GM18858 (cell line): ENCODE data around the gene TNP2.

ENCODE experiments used
- ATAC-seq: cut with Tn5 transposase; IDR thresholded peaks from one replicate; pipeline ENCODE4 v1.9.1; 2021; ENCODE audit not compliant: unreplicated experiment

TNP2 gene

DNA sequence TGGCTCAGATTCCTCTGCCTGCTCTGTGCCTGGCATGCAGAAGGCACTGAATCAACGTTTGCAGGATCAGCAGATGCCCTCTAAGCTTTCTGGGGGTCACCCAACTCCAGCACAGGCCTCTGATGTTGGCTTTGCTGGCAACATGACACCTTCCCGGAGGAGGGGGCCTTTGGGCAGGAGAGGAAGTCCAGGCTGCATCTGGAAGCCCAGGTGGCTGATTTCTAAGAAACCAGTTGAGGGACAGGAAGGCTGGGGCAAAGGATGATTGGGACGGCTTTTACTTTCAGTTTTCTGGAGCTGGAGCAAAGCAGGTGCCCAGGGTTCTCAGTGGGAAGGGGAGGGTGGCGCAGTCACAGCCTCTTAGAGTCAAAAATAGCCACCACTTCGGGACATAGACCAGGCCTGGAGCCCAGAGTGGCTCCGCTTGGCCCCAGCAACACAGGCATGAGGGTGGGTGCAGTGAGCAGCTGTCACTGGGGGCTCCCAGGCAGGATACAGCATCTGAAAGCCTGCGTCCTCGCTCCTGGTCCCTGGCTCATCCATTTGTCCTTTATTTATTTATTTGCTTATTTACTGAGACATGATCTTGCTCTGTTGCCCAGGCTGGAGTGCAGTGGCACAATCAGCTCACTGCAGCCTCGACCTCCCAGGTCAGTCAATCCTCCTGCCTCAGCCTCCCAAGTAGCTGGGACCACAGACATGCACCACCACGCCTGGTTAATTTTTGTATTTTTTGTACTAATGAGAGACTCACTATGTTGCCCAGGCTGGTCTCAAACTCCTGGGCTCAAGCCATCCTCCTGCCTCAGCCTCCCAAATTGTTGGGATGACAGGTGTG is 28.3 kb downstream of the TNP2 start:
- no peak for ATAC-seq

DNA sequence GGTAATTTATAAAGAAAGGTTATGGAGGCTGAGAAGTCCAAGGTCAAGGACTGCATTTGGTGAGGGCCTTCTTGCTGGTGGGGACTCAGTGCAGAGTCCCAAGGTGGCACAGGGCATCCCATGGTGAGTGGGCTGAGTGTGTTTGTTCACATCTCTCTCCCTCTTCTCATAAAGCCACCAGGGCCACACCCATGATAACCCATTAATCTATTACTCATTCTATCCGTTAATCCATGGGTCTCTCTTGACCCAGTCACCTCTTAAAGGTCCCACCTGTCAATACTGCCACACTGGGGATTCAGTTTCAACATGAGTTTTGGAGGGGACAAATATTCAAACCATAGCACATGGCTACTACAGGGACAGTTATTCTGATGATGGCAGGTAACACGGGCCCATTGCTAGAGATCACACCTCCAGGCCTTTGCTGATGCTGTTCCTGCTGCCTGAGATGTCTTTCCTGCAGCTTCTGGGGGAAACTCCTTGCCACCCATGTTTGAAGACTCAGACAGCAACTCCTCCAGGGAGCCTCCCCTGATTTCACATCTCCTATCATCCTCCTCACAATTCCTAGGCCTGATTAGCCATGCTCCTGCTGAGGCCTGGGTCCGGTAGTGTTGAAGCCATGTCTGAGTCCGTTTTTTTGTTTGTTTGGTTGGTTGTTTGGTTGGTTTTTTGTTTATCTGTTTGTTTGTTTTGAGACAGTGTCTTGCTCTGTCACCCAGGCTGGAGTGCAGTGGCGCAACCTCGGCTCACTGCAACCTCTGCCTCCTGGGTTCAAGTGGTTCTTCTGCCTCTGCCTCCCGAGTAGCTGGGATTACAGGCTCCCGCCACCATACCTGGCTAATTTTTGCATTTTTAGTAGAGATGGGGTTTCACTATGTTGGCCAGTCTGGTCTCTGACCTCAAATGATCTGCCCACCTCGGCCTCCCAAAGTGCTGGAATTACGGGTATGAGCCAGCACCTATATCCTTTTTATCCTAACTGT is 29.2 kb downstream of the TNP2 start:
- ATAC-seq: no peak

DNA sequence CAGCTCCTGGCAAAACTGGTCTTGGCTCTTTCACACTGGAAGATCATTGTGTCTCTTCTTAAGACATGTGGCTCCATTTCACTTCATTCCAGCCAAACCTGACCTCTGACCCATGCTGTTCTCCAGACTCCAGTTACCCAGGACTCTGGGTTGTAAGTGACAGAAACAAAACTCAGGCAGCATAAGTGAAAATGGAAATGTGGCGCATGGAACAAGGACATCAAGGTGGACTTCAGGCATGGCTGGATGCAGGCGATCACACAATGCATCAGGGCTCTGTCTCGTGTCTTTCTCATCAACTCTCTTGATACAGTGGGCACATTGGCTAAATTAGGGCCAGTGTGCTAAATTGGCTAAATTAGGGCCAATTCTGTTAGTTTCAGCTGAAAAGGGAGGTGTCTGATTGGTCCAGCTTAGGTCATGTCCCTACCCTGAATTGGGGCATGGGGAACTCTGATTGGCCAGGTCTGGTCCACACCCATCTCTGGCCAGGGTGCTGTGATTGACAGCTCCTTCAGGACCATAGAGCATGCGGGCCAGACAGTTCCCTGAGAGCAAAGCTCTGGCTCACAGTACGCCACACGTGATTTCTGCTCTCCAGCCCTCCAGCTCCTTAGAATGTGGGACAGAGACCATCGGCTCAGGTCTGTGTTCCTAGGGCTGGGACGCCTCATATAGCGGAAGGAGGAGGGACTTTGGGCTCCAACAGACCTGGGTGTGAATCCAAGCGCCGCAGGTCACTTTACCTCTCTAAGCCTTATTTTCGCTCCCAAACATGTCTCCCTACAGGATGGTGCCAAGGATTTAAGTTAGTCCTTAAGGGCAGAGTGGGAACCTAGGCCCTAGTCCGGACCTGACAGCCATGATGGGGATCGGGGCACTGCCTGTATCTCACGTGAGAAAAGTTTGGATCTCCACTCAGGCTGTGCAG is 30.6 kb downstream of the TNP2 start:
- no peak for ATAC-seq

DNA sequence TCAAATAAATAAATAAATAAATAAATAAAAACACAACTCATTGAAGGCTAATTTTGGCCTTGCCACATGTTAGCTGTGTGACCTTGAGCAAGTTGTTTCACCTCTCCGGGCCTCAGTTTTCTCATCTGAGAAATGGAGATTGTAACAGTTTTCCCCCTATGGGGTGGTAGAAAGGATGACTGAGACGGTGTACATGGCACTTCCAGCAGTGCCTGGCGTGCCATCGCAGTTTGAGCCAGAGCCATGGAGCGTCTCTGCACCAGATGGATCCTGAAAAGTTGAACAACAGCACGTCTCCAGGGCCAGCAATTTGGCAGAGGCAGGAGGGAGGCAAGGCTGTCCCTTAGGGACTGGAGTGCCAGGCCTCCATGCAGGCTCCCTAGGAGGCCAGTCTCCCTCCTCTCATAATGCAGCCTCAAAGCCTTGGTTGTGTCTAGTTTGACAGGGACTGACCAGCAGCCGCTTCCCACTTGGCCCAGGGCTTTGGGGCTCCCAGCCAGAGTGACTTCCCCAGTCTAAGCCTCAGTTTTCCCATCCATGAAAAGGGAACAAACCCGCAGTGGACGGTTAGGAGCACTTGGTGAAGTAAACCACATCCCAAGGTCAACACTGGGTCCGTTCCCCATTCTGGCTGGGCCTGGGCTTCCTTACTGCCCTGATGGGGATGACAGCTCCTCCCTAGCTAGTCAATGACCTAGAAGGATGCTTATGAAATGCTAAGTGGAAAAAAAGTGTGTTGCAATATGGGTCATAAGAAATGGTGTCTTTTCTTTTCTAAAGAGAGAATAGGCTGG is 32.5 kb downstream of the TNP2 start:
- no peak for ATAC-seq

DNA sequence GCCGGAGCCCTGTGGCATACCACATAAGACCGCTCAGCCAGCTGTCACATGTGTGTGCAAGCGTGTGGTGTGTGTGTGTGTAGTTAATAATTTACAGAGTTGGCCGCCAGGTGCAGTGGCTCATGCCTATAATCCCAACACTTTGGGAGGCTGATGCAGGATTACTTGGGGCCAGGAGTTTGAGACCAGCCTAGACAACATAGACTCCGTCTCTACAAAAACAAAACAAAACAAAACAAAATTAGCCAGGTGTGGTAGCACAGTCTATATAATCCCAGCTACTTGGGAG is 33.5 kb downstream of the TNP2 start:
- ATAC-seq: no peak

DNA sequence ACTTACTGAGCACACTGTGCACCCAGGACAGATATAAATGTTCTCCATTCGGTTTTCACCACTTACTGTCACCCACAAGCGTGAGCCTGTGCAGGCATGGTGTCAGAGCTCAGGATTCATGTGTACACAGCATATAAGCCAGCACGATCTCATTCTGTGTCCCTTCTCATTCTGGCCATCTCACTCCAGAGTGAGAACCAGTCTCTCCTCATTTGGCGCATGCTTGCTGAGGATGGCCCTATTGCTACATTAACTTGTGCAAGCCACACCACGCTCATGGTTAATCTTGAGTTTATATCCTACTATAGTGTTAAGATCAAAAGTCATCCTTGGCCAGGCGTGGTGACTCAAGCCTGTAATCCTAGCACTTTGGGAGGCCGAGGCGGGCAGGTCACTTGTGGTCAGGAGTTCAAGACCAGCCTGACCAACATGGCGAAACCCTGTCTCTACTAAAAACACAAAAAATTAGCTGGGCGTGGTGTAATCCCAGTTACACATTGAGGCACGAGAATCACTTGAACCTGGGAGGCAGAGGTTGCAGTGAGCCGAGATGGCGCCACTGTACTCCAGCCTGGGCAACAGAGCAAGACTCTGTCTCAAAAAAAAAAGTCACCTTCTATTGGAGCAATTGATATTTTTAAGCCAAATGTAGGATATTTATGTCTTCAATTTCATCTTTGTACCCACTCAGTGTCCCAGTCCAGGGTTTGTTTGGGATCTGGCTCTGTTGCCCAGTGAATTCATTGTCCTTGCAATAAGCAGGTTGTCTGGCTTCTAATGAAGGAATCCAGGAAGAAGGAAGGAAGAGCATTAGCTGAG is 34.0 kb downstream of the TNP2 start:
- ATAC-seq: no peak

DNA sequence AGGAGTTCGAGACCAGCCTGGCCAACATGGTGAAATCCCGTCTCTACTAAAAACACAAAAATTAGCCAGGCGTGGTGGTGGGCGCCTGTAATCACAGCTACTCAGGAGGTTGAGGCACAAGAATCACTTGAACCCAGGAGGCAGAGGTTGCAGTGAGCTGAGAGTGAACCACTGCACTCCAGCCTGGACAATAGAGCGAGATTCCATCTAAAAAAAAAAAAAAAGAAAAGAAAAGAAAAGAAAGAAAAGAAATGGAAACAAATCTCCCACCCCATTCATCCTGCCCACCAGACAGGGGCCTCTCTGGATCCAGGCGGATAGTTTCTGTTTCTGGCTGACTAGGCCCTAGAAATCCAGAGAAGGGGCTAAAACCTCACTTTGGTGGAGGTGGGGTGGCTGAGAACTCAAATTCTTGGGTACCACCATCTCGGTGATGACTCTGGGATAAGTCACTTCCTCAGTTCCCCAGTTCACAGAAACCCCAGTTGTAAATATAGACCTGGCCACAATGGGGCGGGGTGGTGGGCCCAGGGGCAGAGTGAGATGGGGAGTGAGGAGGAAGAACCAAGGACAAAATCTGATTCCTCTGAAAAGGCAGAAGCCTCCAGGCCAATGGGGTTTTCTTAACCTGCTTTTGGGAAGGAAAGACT is 35.3 kb downstream of the TNP2 start:
- ATAC-seq: no peak

DNA sequence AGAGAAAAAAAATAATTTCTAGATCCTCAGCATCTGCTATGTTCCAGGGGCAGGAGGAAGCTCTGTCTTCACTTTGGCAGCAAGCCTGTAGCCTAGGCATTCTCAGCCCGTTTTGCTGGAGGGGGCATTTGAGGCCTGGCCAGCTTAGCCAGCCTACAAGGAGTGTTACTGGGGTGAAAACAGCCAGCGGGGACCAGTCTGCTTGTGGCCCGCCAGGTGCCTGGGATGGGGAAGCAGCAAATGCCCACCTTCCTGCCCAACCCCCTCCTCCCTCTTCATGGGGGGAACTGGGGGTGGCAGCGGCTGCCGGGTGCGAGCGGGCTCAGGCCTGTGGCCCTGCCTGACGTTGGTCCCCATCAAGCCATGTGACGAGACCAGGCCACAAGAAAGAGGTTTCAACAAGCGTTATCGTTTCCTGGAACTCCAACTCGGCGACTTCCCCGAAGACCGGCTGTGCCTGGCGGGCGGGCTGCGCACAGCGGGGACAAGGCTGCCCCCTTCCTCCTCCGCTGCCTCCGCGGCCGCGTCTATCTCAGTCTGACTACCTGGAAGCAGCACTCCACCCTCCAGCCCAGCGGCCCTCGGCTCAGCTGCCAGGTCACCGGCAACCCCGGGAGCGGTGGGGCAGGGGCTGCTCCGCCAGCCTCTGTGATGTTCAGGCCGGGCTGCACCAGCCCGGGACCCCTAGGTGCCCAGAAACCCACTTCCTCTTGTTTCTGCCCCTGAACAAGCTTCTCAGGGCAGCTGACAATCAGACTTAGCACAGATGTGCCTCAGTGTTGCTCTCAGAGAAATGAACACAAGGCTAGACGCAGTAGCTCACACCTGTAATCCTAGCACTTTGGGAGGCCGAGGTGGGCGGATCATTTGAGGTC is 36.0 kb downstream of the TNP2 start:
- ATAC-seq: peak; percentile 54

DNA sequence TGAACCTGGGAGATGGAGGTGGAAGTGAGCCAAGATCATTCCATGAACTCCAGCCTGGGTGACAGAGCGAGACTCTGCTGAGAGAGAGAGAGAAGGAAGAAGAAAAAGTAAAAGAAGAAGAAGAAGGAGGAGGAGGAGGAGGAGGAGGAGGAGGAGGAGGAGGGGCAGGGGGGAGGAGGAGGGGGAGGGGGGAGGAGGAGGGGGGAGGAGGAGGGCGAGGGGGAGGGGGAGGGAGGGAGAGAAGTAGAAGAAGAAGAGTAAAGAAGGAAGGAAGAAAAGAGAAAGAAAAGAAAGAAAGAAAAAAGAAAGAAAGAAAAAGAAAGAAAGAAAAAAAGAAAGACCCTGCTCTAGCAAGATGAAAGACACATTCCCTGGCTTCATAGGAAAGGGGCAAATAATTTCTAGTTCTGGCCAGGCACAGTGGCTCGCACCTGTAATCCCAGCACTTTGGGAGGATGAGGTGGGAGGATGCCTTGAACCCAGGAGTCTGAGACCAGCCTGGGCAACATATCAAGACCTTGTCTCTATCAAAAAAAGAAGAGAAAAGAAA is 36.7 kb downstream of the TNP2 start:
- ATAC-seq: no peak

DNA sequence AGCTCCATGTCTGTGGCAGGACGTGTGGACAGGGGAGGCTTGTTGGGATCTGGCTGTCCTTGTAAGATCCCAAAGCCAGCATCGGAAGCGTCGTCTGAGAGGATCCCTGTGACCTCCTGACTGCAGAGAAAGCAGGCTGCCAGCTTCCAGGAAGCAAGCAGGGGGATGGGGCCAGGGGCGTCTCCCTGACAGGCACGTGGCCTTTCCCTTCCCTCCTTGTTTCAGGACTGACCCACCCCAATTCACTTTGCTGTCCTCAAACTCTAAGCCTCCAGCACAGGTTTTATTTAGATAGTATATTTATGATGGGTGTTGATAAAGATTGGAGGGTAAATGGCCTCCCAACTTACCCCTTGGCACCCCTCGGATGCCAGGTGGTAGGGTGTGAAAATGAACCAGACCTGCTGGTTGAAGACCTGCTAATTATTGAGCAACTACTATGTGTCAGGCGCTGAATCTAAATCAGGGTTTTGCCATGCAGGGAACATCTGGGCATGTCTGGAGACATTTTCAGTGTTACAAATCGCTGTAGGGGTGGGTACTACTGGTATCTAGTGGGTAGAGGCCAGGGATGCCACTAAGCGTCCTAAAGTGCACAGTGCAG is 37.7 kb downstream of the TNP2 start:
- no peak for ATAC-seq

DNA sequence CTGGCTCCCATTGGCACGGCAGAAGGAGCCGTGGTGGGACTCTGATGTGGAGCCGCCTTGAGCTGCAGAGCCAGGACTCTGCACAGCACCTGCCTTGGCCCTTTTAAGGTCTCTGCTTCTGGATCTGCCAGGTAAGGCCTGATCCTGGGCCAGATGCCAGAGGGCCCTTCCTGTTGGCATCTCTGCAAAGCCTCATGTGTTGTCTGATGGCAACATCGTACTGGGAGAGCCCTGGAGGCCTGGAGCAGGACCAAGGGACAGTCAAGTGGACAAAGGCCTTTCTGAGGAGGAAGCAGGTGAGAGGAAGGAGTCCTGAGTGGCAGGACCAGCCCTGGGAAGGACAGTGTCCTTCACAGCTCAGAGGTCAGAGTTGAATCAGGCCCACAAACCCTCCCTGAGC is 39.2 kb downstream of the TNP2 start:
- ATAC-seq: no peak

DNA sequence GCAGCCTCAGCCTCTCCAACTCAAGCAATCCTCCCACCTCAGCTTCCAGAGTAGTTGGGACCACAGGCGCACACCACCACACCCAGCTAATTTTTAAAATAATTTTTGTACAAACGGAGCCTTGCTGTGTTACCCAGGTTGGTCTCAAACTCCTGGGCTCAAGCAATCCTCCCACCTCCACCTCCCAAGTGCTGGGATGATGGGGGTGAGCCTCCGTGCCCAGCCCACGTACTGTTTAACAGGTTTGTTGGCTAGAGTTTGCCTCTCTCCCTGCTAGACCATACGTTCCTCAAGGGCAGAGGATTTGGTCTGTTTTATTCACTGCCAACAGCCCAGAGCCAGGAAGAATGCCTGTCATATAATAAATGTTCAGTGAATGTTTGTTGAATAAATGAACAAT is 39.7 kb downstream of the TNP2 start:
- ATAC-seq: no peak

DNA sequence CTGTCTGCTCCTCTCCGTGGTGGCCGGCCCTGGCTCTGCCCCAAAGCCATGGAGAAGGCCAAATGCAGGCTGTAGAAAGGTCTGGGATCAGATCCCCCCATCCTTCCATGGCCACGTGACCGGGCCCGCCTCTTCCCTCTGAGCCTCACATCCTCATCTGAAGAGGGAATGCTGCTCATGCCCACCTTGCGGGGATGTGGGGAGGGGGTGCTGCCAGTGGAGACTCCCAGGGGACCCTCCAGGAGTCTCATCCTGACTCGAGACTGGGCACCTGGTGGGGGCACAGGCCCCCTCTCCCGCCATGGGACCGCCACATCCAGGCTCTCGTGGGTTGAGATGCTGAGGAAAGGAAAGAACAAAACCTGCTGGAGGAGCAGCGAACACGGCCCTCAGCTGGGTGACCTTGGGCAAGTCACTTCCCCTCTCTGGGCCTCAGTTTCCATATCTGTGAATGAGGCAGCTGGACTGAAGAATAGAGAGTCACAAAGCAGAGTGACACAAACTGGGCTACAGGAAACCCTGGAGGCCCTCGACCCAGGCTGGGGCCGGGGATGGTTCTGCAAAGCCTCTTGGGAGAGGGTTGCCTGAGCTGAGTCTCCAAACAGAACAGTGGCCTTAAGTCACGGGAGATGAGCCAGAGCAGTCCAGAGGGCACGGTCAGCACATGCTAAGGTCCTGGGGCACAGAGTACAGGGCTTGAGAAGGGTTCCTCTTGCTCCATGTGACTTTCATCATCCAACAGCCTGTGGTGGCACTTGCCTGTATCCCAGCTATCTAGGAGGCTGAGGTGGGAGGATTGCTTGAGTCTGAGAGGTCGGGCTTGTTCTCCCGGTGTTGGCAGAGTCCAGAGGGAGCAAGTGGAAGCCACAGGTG is 43.2 kb downstream of the TNP2 start:
- ATAC-seq: no peak

DNA sequence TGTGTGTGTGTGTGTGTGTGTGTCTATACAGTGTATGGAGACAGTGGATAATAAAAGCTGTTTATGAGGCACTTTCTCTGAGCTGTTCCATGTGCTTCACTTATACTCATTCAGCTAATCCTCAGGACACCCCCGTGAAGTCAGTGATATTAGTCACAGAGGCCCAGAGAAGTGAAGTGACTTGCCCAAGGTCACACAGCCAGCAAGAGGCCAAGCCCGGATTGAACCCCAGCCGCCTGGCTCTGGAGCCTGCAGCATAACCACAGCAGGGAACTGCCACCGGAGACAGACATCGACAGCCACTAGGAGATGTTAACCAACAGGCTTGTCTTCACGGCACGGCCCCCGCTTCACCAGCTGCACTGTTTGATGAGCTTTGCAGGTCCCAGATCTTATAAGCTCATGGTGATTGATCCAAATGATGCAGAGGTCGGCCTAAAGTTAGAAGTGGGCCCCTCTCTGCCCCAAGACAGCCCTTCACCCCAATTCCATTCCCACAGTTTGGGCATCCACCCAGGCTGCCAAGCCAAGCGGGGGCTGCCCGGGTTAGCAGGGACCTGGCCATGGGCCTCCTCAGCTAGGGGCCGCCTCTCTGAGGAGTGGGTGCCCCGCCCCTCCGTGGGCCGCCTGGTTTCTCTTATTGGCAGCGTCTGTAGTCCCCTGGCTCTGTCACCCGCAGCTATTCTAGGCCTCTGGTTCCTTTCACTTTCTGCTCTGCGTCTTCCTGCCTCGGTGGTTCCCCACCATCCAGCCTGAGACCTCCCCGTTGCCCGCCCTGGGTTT is 44.0 kb downstream of the TNP2 start:
- peak; percentile 92 for ATAC-seq

DNA sequence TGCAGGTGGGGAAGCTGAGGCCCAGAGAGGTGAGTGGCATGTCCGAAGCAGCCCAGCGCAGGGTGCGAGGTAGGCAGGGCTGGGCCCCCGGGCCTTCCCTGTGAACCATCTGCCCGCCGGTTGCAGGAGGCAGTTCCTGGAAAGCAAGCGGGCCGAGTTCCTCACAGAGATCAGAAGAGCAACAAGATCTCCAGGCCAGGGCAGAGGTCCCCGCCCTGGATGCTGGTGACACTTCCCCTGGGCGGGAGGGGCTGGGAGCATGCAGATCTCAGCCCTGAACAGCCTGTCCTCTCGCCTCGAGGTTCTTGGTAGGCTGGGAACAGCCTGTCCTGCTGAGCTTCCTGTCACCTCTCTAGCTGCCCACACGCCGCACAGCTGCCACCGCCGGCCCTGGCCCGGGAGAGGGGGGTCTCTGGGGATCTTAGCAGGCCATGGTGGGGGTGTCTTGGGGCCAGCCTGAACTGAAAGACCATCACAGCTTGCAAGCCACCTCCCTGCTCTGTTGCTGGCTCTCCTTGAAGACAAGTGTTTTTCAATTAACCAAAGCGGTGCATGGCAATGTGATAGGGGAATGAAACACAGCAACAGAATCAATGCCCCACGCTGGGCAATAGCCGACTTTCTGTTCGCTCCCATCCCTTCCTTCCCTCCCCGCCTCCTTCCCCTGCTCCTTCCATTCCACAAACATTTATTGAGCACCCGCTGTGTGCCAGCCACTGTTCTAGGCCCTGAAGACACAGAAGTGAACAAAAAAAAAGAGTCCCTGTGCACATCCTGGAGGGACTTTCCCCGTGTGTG is 44.8 kb downstream of the TNP2 start:
- no peak for ATAC-seq
